ENCODE results near the gene B9D1.

B9D1 gene

DNA sequence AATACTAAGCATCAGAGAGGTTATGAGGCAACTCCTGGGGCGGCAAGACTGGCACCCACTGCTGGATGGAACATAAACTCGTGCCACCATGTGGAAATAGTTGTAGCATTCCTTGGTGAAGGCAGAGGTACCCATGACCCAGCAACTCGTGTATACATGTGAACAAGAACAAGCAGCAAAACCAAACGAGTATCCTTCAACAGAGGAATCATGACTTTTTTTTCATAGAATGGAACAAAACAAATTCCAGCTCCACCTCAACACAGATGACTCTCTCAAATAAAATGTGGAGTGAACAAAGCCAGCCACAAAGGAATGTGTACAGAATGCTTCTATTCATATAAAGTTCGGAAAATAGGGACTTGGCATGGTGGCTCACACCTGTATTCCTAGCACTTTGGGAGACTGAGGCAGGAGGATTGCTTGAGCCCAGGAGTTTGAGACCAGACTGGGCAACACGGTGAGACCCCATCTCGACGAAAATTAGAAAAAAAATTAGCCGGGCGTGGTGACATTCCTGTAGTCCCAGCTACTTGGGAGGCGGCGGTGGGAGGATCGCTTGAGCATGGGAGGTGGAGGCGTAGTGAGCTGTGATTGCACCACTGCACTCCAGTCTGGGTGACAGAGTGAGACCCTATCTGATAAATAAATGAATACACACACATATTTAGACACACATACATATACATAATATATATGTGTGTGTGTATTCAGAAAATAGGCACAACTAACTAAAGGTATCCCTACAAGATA lies 35.3 kb downstream of the B9D1 start:
- peak; percentile 89 for DNase-seq (ENCODE audit: low read depth)
- TF ChIP-seq, protein P1, sequence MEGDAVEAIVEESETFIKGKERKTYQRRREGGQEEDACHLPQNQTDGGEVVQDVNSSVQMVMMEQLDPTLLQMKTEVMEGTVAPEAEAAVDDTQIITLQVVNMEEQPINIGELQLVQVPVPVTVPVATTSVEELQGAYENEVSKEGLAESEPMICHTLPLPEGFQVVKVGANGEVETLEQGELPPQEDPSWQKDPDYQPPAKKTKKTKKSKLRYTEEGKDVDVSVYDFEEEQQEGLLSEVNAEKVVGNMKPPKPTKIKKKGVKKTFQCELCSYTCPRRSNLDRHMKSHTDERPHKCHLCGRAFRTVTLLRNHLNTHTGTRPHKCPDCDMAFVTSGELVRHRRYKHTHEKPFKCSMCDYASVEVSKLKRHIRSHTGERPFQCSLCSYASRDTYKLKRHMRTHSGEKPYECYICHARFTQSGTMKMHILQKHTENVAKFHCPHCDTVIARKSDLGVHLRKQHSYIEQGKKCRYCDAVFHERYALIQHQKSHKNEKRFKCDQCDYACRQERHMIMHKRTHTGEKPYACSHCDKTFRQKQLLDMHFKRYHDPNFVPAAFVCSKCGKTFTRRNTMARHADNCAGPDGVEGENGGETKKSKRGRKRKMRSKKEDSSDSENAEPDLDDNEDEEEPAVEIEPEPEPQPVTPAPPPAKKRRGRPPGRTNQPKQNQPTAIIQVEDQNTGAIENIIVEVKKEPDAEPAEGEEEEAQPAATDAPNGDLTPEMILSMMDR (conservative IDR thresholded peaks at IDR 0.05; ENCODE audit: low read depth, low read length) = no peak
- H3K4me3 ChIP-seq (ENCODE audit: low read depth, low read length) = no peak overlapping the region

DNA sequence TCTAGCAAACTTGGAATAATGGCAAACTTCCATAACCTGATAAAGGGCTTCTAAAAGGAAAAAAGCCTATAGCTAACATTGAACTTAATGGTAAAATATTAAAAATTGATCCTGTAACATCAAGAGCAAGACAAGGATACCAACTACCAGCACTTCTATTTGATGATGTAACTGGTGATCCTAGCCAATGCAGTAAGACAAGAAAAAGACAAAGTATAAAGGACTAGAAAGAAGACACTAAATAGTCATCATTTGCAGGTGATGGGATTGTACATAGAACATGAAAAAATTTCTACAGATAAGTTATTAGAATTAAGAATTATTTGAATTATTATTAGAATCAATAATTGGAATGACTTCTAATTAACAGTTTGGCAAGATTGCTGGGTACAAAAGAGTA lies 37.0 kb downstream of the B9D1 start:
- TF ChIP-seq, protein P1 (conservative IDR thresholded peaks at IDR 0.05; ENCODE audit: low read depth, low read length) = no peak
- DNase-seq (ENCODE audit: low read depth) = no peak
- no peak overlapping the region for H3K4me3 ChIP-seq (ENCODE audit: low read depth, low read length)

DNA sequence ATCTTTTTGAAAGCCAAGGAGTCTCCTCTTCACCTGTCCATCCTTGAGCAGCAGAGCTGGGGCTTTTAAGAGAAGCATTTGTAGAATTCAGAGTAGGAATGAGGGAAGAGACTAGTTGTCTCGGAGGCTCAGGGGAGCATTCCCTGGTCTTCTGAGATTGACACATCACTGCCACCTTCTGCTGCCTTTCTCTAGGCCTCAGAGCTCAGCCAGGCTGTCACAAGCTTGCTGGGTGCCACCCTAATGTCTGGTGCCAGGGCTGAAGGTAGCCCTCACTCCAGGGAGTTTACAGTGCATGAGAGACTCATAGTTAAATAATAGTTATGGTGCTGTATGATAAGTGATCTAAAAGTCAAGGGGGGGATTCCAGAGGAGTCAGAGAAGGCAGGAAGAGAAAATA lies 39.7 kb downstream of the B9D1 start:
- DNase-seq (ENCODE audit: low read depth) = no peak
- H3K4me3 ChIP-seq (ENCODE audit: low read depth, low read length) = no peak overlapping the region
- TF ChIP-seq, protein P1 (conservative IDR thresholded peaks at IDR 0.05; ENCODE audit: low read depth, low read length) = no peak

DNA sequence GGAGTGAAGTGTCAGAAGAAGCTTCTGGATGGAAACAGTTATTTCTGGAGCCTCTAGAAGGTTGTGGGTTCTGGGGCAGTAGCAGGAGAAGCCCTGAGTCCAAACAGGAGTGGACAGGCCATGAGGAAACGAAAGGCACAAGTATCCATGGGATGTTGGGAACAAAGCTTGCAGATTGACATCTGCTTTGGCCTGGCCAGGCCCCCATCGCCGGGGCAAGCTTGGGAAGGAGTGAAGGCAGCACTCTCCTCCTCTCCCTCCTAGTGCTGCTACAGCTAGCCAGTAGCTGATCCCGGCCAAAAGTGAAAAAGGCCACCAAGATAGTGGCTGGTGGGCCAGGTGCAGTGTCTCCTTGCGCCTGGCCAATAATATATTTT lies 40.4 kb downstream of the B9D1 start:
- DNase-seq (ENCODE audit: low read depth) = no peak
- TF ChIP-seq, protein P1 (conservative IDR thresholded peaks at IDR 0.05; ENCODE audit: low read depth, low read length) = no peak
- no peak overlapping the region for H3K4me3 ChIP-seq (ENCODE audit: low read depth, low read length)

DNA sequence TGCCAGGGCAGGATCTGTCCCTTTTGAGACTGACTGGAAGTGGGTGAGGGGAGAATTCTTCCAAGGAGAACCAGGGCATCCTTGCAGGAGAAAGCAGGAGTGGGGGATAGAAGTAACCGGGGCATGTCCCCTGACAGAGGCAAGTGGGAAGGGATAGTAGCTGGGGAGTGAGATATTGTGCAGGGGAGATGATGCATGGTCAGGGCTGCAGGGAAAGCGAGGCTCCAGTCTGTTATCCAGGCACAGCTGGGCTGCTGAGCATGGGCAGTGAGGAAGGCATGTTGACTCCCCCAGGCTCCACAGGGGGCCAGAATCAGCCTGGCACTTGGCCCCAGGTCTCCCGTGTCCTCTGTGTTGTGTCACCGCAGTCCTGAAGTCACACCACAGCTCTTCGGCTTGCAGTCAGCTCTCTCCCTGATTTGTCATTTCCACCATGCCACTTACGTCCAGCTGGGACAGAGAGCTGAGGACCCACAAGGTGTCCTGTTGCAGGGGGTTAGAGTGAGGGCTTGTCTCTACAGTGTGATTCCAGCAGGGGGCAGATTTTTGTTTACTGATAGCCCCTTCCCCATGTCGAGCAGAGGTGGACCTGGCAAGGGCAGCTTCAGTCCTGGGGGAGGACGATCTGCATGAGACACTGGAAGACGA lies 40.9 kb downstream of the B9D1 start:
- TF ChIP-seq, protein P1 (conservative IDR thresholded peaks at IDR 0.05; ENCODE audit: low read depth, low read length) = peak; percentile 44
- H3K4me3 ChIP-seq (ENCODE audit: low read depth, low read length) = no peak overlapping the region
- no peak for DNase-seq (ENCODE audit: low read depth)

DNA sequence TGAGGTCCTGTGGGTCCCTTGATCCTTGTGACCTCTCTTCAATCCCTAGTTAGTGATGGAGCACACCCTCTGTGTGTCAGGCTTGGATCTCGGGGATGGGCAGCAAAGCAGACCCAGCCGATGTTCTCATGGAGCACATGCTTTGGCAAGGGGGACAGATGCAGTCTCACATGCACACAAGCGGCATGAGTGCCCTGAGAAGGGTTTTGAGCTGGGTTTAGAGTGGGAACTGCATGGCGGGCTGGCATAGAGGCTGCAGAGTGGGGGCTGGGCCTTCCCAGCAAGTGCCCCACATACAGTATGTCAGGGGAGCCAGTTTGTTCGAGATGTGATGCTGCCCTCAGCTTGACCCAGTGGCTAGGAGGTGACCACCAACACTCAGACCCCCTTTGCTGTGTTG lies 41.6 kb downstream of the B9D1 start:
- H3K4me3 ChIP-seq (ENCODE audit: low read depth, low read length) = no peak overlapping the region
- TF ChIP-seq, protein P1 (conservative IDR thresholded peaks at IDR 0.05; ENCODE audit: low read depth, low read length) = no peak
- DNase-seq (ENCODE audit: low read depth) = no peak
